Measurements from ENCODE around the gene CCDC85B. TPM values are rescaled to one million over a fixed set of nuclear protein-coding genes. Genes with fewer than 3 reads are reported as not detected.

The CCDC85B gene
- total and polyA plus RNA-seq, 4 donors = 15.7 to 53.9 (median 36.8) TPM

DNA sequence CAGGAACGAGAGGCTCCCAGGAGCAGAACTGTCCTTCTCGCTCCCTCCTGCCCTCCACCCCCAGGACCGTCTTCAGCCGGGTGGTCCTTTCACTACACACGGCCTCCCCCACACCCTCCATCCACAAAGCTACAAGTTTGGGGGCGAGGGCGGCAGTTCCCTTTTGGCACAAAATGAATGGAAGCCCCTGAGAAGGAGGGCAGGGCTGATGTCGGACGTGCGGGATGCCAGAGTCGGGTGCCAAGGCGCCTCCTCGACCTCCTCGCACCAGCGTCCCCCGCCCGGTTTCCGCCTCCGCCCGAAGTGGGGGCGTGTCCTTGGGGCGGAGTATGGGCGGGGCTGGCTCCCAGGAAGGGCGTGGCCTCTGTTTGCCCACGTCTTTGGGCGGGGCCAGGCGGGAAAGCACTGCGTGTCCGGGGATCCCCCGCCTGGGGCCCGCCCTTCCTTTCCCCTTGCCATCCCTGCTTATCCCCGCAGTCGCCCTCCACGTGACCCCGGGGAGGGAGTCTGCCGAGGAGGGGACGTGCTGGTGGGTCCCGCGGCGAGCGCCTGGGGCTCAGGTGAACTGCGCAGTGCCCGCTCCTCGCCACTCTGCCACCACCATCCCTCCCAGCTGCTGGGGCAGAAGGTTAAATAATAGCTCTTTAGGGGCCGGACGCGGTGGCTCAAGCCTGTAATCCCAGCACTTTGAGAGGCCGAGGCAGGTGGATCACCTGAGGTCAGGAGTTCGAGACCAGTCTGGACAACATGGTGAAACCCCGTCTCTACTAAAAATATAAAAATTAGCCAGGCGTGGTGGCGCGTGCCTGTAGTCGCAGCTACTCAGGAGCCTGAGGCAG is 16.9 kb upstream of the CCDC85B start:
- Histone ChIP-seq H3K9me3 (ENCODE audit: control insufficient read depth, insufficient read depth, low read length) (no peaks in the 10 kb centered on the region), H3K27ac (ENCODE audit: low read depth, low read length) (peak overlapping the region; percentile 89), H3K4me3 (ENCODE audit: low read depth, low read length) (peak overlapping the region; percentile 51), H3K27me3 (ENCODE audit: control insufficient read depth, insufficient read depth, low read length) (no peaks in the 10 kb centered on the region), H3K36me3 (ENCODE audit: control insufficient read depth, insufficient read depth, low read length) (peaks cover 24% of the 10 kb centered on the region), H3K4me1 (ENCODE audit: control insufficient read depth, insufficient read depth, low read length) (peaks cover 35% of the 10 kb centered on the region)
- under 1% methylated on average over 44 of the region's 54 CpGs for WGBS (ENCODE audit: insufficient coverage)
- peak; percentile 63 to 96 (median 77) for DNase-seq (ENCODE audit: low read depth in 4 of 6, low spot score in 6 of 6)

- Histone ChIP-seq H3K4me1 (ENCODE audit: control insufficient read depth, insufficient read depth, low read length) (peaks cover 6% of the 10 kb centered on the region), H3K4me3 (ENCODE audit: low read depth, low read length) (no peak within 1 kb of the TSS), H3K36me3 (ENCODE audit: control insufficient read depth, insufficient read depth, low read length) (peaks cover 38% of the 10 kb centered on the region), H3K27ac (ENCODE audit: low read depth, low read length) (no peak within 1 kb of the TSS), H3K9me3 (ENCODE audit: control insufficient read depth, insufficient read depth, low read length) (no peaks in the 10 kb centered on the region), H3K27me3 (ENCODE audit: control insufficient read depth, insufficient read depth, low read length) (no peaks in the 10 kb centered on the region)
- DNase-seq (ENCODE audit: low read depth in 4 of 6, low spot score in 6 of 6) = no peak
- 57% methylated on average over 6 of the region's 7 CpGs for WGBS (ENCODE audit: insufficient coverage)
Measured at GRCh38 chr11:65879617-65880016, 10.9 kb upstream of the CCDC85B start, which contains the start of gene CTSW. Gene CTSW (plus strand): TSS chr11:65879837. CDS start chr11:65879855, 18 bp downstream.

DNA sequence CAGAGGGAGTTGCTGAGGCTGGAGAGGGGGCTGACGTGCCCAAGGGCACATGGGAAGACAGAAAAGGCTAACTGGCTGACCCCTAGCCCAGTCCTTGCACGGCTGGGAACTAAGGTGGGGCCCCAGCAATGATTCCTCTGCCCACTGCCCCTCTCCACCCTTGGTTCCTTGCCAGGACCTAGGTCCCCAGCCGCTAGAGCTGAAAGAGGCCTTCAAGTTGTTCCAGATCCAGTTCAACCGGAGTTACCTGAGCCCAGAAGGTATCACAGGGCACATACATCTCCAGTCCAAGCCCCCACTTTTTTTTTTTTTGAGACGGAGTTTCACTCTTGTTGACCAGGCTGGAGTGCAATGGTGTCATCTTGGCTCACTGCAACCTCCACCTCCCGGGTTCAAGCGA is 10.4 kb upstream of the CCDC85B start:
- Histone ChIP-seq H3K36me3 (ENCODE audit: control insufficient read depth, insufficient read depth, low read length) (peaks cover 43% of the 10 kb centered on the region), H3K4me3 (ENCODE audit: low read depth, low read length) (no peak overlapping the region), H3K27me3 (ENCODE audit: control insufficient read depth, insufficient read depth, low read length) (no peaks in the 10 kb centered on the region), H3K9me3 (ENCODE audit: control insufficient read depth, insufficient read depth, low read length) (no peaks in the 10 kb centered on the region), H3K4me1 (ENCODE audit: control insufficient read depth, insufficient read depth, low read length) (peaks cover 10% of the 10 kb centered on the region), H3K27ac (ENCODE audit: low read depth, low read length) (no peak overlapping the region)
- DNase-seq (ENCODE audit: low read depth in 4 of 6, low spot score in 6 of 6) = no peak
- 77% methylated on average over 6 of the region's 7 CpGs for WGBS (ENCODE audit: insufficient coverage)

DNA sequence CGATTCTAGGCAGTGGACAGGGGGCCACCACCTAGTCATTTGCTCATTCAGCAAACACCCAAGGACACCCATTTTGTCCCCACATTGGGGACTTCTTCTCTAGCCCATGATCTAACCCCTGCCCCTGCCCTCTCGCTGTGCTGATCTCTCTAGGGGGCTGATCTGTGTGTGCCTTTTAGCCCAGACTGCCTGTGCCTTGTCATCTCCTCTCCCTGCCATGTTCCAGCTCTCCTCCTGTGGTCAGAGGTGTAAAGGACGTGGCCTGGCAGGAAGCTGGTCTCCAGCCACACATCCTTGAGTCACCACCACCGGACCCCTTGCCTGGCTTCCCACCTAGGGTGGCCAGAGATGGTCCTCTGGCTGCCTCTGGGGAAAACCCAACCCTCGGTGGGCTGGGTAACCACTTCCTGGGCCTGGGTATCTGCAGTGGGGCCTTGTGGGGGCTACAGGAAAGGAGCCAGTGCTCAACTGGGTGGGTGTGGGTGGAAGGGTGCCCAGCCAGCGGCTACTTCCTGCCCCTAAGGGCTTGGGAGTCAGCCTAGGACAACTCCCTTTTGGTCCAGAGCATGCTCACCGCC is 9.5 kb upstream of the CCDC85B start:
- DNase-seq (ENCODE audit: low read depth in 4 of 6, low spot score in 6 of 6) = no peak
- no peaks in the 10 kb centered on the region for H3K27me3 ChIP-seq (ENCODE audit: control insufficient read depth, insufficient read depth, low read length)
- H3K27ac ChIP-seq (ENCODE audit: low read depth, low read length) = no peak overlapping the region
- peaks cover 11% of the 10 kb centered on the region for H3K4me1 ChIP-seq (ENCODE audit: control insufficient read depth, insufficient read depth, low read length)
- H3K9me3 ChIP-seq (ENCODE audit: control insufficient read depth, insufficient read depth, low read length) = no peaks in the 10 kb centered on the region
- no peak overlapping the region for H3K4me3 ChIP-seq (ENCODE audit: low read depth, low read length)
- 85% methylated on average over 7 of the region's 7 CpGs for WGBS (ENCODE audit: insufficient coverage)
- H3K36me3 ChIP-seq (ENCODE audit: control insufficient read depth, insufficient read depth, low read length) = peaks cover 52% of the 10 kb centered on the region

- H3K4me3 ChIP-seq (ENCODE audit: low read depth, low read length) = no peak overlapping the region
- H3K4me1 ChIP-seq (ENCODE audit: control insufficient read depth, insufficient read depth, low read length) = peaks cover 18% of the 10 kb centered on the region
- WGBS (ENCODE audit: insufficient coverage) = 95% methylated on average over 26 of the region's 30 CpGs
- H3K9me3 ChIP-seq (ENCODE audit: control insufficient read depth, insufficient read depth, low read length) = no peaks in the 10 kb centered on the region
- H3K27me3 ChIP-seq (ENCODE audit: control insufficient read depth, insufficient read depth, low read length) = no peaks in the 10 kb centered on the region
- no peak overlapping the region for H3K27ac ChIP-seq (ENCODE audit: low read depth, low read length)
- DNase-seq (ENCODE audit: low read depth in 4 of 6, low spot score in 6 of 6) = no peak
- H3K36me3 ChIP-seq (ENCODE audit: control insufficient read depth, insufficient read depth, low read length) = peaks cover 65% of the 10 kb centered on the region
Measured at GRCh38 chr11:65882120-65883057, 8.1 kb upstream of the CCDC85B start.

DNA sequence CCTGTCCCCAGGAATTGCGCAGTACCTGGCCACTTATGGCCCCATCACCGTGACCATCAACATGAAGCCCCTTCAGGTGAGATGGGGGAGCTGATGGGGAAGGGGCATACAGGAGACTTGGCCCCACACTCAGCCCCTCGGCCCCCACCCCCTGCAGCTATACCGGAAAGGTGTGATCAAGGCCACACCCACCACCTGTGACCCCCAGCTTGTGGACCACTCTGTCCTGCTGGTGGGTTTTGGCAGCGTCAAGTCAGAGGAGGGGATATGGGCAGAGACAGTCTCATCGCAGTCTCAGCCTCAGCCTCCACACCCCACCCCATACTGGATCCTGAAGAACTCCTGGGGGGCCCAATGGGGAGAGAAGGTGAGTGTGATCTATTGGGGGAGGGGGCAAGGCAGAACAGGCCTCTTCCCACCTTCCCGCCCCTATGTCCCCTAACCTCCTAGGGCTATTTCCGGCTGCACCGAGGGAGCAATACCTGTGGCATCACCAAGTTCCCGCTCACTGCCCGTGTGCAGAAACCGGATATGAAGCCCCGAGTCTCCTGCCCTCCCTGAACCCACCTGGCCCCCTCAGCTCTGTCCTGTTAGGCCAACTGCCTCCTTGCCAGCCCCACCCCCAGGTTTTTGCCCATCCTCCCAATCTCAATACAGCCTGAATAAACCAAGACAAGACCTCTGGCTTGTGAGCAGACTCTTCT is 7.3 kb upstream of the CCDC85B start:
- 95% methylated on average over 8 of the region's 13 CpGs for WGBS (ENCODE audit: insufficient coverage)
- peaks cover 25% of the 10 kb centered on the region for H3K4me1 ChIP-seq (ENCODE audit: control insufficient read depth, insufficient read depth, low read length)
- no peak overlapping the region for H3K4me3 ChIP-seq (ENCODE audit: low read depth, low read length)
- DNase-seq (ENCODE audit: low read depth in 4 of 6, low spot score in 6 of 6) = no peak
- H3K36me3 ChIP-seq (ENCODE audit: control insufficient read depth, insufficient read depth, low read length) = peaks cover 65% of the 10 kb centered on the region
- H3K27me3 ChIP-seq (ENCODE audit: control insufficient read depth, insufficient read depth, low read length) = no peaks in the 10 kb centered on the region
- H3K9me3 ChIP-seq (ENCODE audit: control insufficient read depth, insufficient read depth, low read length) = no peaks in the 10 kb centered on the region
- no peak overlapping the region for H3K27ac ChIP-seq (ENCODE audit: low read depth, low read length)

DNA sequence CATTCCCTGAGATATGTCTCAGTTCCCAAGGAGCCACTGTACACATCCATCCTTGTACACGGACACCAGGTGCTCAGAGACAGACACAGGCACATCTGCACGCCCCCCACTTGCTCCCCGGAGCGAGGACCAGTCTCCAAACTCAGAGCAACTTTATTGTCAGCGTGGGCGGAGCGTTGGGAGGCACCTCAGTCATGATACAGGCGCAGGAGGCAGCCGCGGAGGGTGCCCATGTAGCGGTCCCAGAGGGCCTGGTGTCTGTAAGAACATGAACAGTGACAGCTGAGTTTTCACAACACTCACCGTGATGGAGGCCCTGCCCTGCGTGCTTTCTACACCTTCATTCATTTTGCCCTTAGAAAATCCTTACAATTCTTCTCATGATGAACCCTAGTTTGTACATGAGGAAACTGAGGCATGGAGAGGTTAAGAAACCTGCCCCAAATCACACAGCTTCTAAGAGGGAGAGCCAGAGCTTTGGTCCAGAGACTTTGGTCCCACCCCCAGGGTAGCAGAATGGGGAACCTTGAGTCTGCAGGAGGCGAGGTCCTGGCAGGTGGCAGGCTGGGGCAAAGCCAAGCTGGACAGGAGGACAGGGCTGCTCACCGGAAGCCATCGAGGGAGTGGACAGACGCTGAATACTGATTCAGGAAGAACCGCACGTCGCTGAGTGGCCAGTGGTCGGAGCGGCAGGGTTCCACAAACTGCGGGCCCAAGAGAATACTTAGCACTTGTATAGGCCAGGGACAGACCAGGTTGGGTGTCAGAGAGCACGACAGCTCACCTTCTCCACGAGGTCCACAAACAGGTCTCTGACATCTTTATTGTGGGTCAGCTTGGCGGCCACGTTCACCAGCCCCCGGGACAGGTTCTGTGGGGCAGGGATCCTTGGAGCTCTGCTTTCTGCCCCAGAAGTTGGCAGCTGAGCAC is 6.4 kb upstream of the CCDC85B start:
- WGBS (ENCODE audit: insufficient coverage) = 85% methylated on average over 26 of the region's 28 CpGs
- peaks cover 65% of the 10 kb centered on the region for H3K36me3 ChIP-seq (ENCODE audit: control insufficient read depth, insufficient read depth, low read length)

GRCh38 chr11:65884716-65885092 is 5.8 kb upstream of the CCDC85B start:
- H3K4me1 ChIP-seq (ENCODE audit: control insufficient read depth, insufficient read depth, low read length) = peaks cover 36% of the 10 kb centered on the region
- H3K4me3 ChIP-seq (ENCODE audit: low read depth, low read length) = no peak overlapping the region
- WGBS (ENCODE audit: insufficient coverage) = 25% methylated on average over 9 of the region's 9 CpGs
- no peaks in the 10 kb centered on the region for H3K27me3 ChIP-seq (ENCODE audit: control insufficient read depth, insufficient read depth, low read length)
- H3K27ac ChIP-seq (ENCODE audit: low read depth, low read length) = no peak overlapping the region
- H3K36me3 ChIP-seq (ENCODE audit: control insufficient read depth, insufficient read depth, low read length) = peaks cover 65% of the 10 kb centered on the region
- H3K9me3 ChIP-seq (ENCODE audit: control insufficient read depth, insufficient read depth, low read length) = no peaks in the 10 kb centered on the region
- DNase-seq (ENCODE audit: low read depth in 4 of 6, low spot score in 6 of 6) = peak in 3 of 6 donors; percentile 52 to 84 (median 81)

More for the DNA sequence above, 6.4 kb upstream of the CCDC85B start:
- Histone ChIP-seq H3K9me3 (ENCODE audit: control insufficient read depth, insufficient read depth, low read length) (no peaks in the 10 kb centered on the region), H3K4me3 (ENCODE audit: low read depth, low read length) (no peak overlapping the region), H3K4me1 (ENCODE audit: control insufficient read depth, insufficient read depth, low read length) (peaks cover 31% of the 10 kb centered on the region), H3K27me3 (ENCODE audit: control insufficient read depth, insufficient read depth, low read length) (no peaks in the 10 kb centered on the region), H3K27ac (ENCODE audit: low read depth, low read length) (no peak overlapping the region)
- no peak for DNase-seq (ENCODE audit: low read depth in 4 of 6, low spot score in 6 of 6)

Measured in spinal cord (tissue), 10 donors.